Measurements from ENCODE around the gene ABR. TPM values are rescaled to one million over a fixed set of nuclear protein-coding genes. Genes with fewer than 3 reads are reported as not detected.
"Not testable (repeated sequence)": the region's sequence is repeated elsewhere in the genome, so short reads cannot be mapped to it uniquely, and the experiment has no call there.

Gene ABR
- total RNA-seq, 2 donors from 2014 or later, result 71.4 to 87.2 TPM

DNA sequence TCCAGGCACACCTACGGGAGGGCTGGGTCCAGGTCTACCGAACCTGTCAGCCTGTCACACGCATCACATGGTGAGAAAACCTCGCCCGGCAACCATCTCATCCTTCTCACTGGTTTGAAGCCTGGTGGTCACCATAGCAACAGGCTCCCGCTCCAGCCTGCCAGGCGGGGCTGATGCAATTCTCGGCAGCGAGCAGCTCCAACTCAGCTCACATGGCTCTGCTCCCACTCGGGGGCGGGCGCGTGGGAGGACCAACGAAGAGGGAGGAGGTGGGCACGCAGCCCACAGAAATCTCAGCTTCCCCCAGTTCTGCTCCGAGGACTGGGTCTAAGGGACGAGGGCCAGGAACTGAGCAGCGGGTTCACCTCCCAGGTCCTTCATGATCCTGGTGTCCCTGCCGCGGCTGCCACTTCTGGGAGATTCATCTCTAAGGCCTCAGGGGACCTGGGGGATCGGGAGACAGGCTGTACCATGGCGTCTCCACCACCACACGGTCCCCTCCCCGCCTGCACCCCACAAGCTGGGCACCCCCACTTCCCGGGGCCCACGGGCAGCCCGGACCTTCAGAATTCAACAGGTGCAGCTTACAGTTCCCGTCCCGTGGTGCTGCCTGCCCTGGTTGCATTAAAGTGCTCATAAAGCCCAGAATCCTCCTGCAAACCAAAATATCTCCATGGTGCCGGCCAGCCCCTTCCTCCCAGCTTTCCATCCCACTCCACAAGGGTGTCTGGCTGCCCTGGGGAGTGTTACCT is 25.8 kb downstream of the ABR start:
- H3K9me3 Mint-ChIP-seq, result no peaks in the 10 kb centered on the region

DNA sequence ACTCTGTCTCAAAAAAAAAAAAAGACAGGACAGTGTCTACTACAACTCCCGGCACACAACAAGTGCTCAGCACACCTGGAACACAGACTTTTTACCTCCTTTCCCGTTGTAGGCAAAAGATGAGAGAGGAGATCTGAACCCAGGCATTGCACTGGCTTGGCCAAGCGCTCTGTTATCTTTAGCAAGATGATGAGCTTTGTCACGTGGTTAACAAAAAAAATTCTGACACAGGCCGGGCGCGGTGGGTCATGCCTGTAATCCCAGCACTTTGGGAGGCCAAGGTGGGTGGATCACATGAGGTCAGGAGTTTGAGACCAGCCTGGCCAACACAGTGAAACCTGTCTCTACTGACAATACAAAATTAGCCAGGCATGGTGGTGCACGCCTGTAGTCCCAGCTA is 27.2 kb downstream of the ABR start:
- H3K4me3 Mint-ChIP-seq; H3K9me3 Mint-ChIP-seq; ATAC-seq (replicated peaks); H3K4me1 Mint-ChIP-seq; H3K27ac Mint-ChIP-seq; H3K36me3 Mint-ChIP-seq (ENCODE audit: low read depth); H3K27me3 Mint-ChIP-seq: not testable (repeated sequence)

More for the DNA sequence above, 25.8 kb downstream of the ABR start:
- Mint-ChIP-seq H3K36me3 (ENCODE audit: low read depth) (peaks cover 5% of the 10 kb centered on the region), H3K27me3 (no peaks in the 10 kb centered on the region), H3K4me1 (no peaks in the 10 kb centered on the region), H3K4me3 (no peak overlapping the region), H3K27ac (no peak overlapping the region)
- no peak for ATAC-seq (replicated peaks)

- H3K4me1 Mint-ChIP-seq, result no peaks in the 10 kb centered on the region
- peak overlapping the region; percentile 60 for H3K27ac Mint-ChIP-seq
- ATAC-seq (replicated peaks), result no peak
- H3K9me3 Mint-ChIP-seq, result no peaks in the 10 kb centered on the region
- H3K36me3 Mint-ChIP-seq (ENCODE audit: low read depth), result no peaks in the 10 kb centered on the region
- H3K27me3 Mint-ChIP-seq, result no peaks in the 10 kb centered on the region
- no peak overlapping the region for H3K4me3 Mint-ChIP-seq
Measured at GRCh38 chr17:1150863-1151600, 28.7 kb downstream of the ABR start.

GRCh38 chr17:1149869-1150268 is 29.9 kb downstream of the ABR start:
- Mint-ChIP-seq H3K4me1 (no peaks in the 10 kb centered on the region), H3K36me3 (ENCODE audit: low read depth) (no peaks in the 10 kb centered on the region), H3K27me3 (no peaks in the 10 kb centered on the region), H3K9me3 (no peaks in the 10 kb centered on the region), H3K4me3 (no peak overlapping the region), H3K27ac (no peak overlapping the region)
- ATAC-seq (replicated peaks), result no peak

- Mint-ChIP-seq H3K27me3 (no peaks in the 10 kb centered on the region), H3K9me3 (no peaks in the 10 kb centered on the region), H3K27ac (no peak overlapping the region), H3K4me3 (no peak overlapping the region), H3K36me3 (ENCODE audit: low read depth) (no peaks in the 10 kb centered on the region), H3K4me1 (no peaks in the 10 kb centered on the region)
- no peak for ATAC-seq (replicated peaks)
Measured at GRCh38 chr17:1147664-1148063, 32.1 kb downstream of the ABR start.

- Mint-ChIP-seq H3K4me1 (no peaks in the 10 kb centered on the region), H3K27me3 (no peaks in the 10 kb centered on the region), H3K9me3 (no peaks in the 10 kb centered on the region), H3K4me3 (no peak overlapping the region), H3K36me3 (ENCODE audit: low read depth) (no peaks in the 10 kb centered on the region), H3K27ac (no peak overlapping the region)
- no peak for ATAC-seq (replicated peaks)
Measured at GRCh38 chr17:1146561-1147265, 33.1 kb downstream of the ABR start.

DNA sequence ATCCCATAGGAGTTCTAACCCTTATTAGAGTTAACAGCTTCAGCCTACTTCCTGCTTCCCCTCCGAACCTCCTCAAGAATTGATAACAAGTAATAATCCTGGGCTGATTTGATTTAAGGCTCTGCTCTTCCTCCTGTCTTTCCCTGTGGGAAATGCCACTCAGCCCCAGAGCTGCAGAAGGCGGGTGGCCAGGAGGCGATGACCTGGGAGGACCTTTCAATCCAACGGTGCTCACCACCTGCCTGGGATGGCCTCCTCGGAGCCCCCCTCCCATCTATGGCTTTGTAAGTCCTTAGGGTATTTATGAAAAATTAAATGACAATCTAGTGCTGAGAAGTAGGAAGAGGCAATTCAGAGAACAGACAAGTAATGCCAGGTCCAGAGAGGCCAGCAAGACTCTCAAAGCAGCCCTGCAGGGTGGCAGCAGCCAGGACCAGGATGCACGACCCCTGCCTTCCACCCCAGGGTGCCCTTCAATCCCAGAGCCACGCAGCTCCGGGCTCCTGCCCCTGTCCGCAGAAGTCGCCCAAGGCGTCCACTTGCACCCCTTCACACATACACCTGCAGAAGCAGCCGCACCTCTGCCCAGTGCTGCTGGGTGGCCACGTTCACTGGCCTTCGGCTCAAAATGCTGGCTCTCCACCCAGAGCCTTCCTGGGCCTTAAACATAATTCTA is 34.3 kb downstream of the ABR start:
- Mint-ChIP-seq H3K4me3 (no peak overlapping the region), H3K36me3 (ENCODE audit: low read depth) (no peaks in the 10 kb centered on the region), H3K9me3 (no peaks in the 10 kb centered on the region), H3K27ac (no peak overlapping the region), H3K4me1 (no peaks in the 10 kb centered on the region), H3K27me3 (no peaks in the 10 kb centered on the region)
- ATAC-seq (replicated peaks), result no peak

GRCh38 chr17:1144162-1144561 is 35.6 kb downstream of the ABR start:
- no peak for ATAC-seq (replicated peaks)
- no peaks in the 10 kb centered on the region for H3K27me3 Mint-ChIP-seq
- H3K9me3 Mint-ChIP-seq, result no peaks in the 10 kb centered on the region
- H3K27ac Mint-ChIP-seq, result no peak overlapping the region
- no peaks in the 10 kb centered on the region for H3K36me3 Mint-ChIP-seq (ENCODE audit: low read depth)
- no peak overlapping the region for H3K4me3 Mint-ChIP-seq
- H3K4me1 Mint-ChIP-seq, result no peaks in the 10 kb centered on the region

DNA sequence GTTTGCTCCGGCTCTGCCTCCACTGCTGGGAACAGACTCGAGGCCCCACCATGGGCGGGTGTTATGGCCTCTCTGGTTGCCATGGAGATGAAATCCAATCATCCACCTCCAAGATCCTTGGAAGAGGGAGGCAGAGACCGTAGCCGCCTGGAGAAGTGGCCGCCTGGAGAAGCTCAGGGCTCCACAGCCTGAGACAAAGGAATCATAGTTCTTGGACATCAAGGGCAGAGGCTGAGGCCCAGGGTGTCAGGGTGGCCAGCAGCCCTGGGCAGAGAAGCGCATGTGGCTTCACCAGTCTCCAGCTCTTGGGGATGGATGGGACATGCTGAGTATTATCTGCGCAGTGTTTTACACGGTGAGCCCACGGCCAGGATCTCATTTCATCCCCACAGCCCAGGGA is 36.2 kb downstream of the ABR start:
- H3K9me3 Mint-ChIP-seq, result no peaks in the 10 kb centered on the region
- no peaks in the 10 kb centered on the region for H3K4me1 Mint-ChIP-seq
- no peaks in the 10 kb centered on the region for H3K27me3 Mint-ChIP-seq
- no peak for ATAC-seq (replicated peaks)
- H3K4me3 Mint-ChIP-seq, result no peak overlapping the region
- no peaks in the 10 kb centered on the region for H3K36me3 Mint-ChIP-seq (ENCODE audit: low read depth)
- H3K27ac Mint-ChIP-seq, result no peak overlapping the region

GRCh38 chr17:1142561-1142971 is 37.2 kb downstream of the ABR start:
- Mint-ChIP-seq H3K4me3 (no peak overlapping the region), H3K27ac (no peak overlapping the region), H3K4me1 (no peaks in the 10 kb centered on the region), H3K36me3 (ENCODE audit: low read depth) (no peaks in the 10 kb centered on the region), H3K27me3 (no peaks in the 10 kb centered on the region), H3K9me3 (no peaks in the 10 kb centered on the region)
- no peak for ATAC-seq (replicated peaks)

DNA sequence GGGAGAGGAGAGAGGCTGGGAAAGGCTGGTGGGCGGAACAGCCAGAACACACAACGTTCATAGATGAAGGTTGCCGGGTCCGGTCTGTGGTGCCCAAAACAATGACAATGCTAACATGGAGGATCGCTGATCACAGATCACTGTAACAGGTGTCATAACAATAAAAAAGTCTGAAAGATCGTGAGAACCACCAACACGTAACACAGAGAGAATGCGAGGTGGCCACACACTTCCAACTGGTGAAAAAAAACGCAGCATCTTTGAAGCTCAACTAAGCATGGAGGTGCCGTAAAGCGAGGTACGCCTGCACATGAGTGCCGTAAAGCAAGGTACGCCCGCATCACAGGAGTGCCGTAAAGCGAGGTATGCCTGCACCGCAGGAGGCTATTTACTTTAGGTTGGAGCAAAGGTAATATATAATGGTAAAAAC is 42.3 kb downstream of the ABR start:
- no peaks in the 10 kb centered on the region for H3K27me3 Mint-ChIP-seq
- H3K9me3 Mint-ChIP-seq, result no peaks in the 10 kb centered on the region
- ATAC-seq (replicated peaks), result no peak
- H3K4me1 Mint-ChIP-seq, result no peaks in the 10 kb centered on the region
- no peaks in the 10 kb centered on the region for H3K36me3 Mint-ChIP-seq (ENCODE audit: low read depth)
- H3K27ac Mint-ChIP-seq, result no peak overlapping the region
- H3K4me3 Mint-ChIP-seq, result peak overlapping the region; percentile 23

GRCh38 chr17:1136748-1137147 is 43.0 kb downstream of the ABR start:
- no peak overlapping the region for H3K27ac Mint-ChIP-seq
- no peaks in the 10 kb centered on the region for H3K4me1 Mint-ChIP-seq
- H3K4me3 Mint-ChIP-seq, result no peak overlapping the region
- no peaks in the 10 kb centered on the region for H3K9me3 Mint-ChIP-seq
- H3K36me3 Mint-ChIP-seq (ENCODE audit: low read depth), result no peaks in the 10 kb centered on the region
- no peak for ATAC-seq (replicated peaks)
- no peaks in the 10 kb centered on the region for H3K27me3 Mint-ChIP-seq

- Mint-ChIP-seq H3K27me3 (no peaks in the 10 kb centered on the region), H3K27ac (no peak overlapping the region), H3K9me3 (no peaks in the 10 kb centered on the region), H3K4me1 (no peaks in the 10 kb centered on the region), H3K4me3 (no peak overlapping the region), H3K36me3 (ENCODE audit: low read depth) (no peaks in the 10 kb centered on the region)
- ATAC-seq (replicated peaks), result no peak
Measured at GRCh38 chr17:1134634-1135324, 45.0 kb downstream of the ABR start.

GRCh38 chr17:1130191-1130590 is 49.6 kb downstream of the ABR start:
- Mint-ChIP-seq H3K9me3 (no peaks in the 10 kb centered on the region), H3K4me1 (no peaks in the 10 kb centered on the region), H3K27me3 (no peaks in the 10 kb centered on the region), H3K4me3 (no peak overlapping the region), H3K36me3 (ENCODE audit: low read depth) (no peaks in the 10 kb centered on the region), H3K27ac (no peak overlapping the region)
- no peak for ATAC-seq (replicated peaks)

Data from activated T-helper 17 cell treated with anti-CD3 and anti-CD28 coated beads, Interleukin-2, amount 50 U/mL, for 72 hours (primary cell).